Glutamatergic neuron (in vitro differentiated cells): Measurements from ENCODE around the gene SECTM1. TPM values are rescaled to one million over a fixed set of nuclear protein-coding genes. Genes with fewer than 3 reads are reported as not detected.

Experiments
- DNase-seq: peaks from one replicate; pipeline ENCODE4 v3.0.0; 2022
- H3K27ac Mint-ChIP-seq: one replicate; pipeline ENCODE4 v1.8.0; 2020; ENCODE audit warnings: mild to moderate bottlenecking, mixed read lengths, inconsistent platforms; ENCODE audit not compliant: unreplicated experiment
- H3K27me3 Mint-ChIP-seq: one replicate; pipeline ENCODE4 v1.8.0; 2020; ENCODE audit warnings: mild to moderate bottlenecking, moderate library complexity, mixed read lengths, inconsistent platforms; ENCODE audit not compliant: unreplicated experiment
- H3K36me3 Mint-ChIP-seq: one replicate; pipeline ENCODE4 v1.8.0; 2020; ENCODE audit warnings: mild to moderate bottlenecking, mixed read lengths, inconsistent platforms; ENCODE audit not compliant: unreplicated experiment
- H3K4me1 Mint-ChIP-seq: one replicate; pipeline ENCODE4 v1.8.0; 2020; ENCODE audit warnings: mild to moderate bottlenecking, low read depth, mixed read lengths, inconsistent platforms; ENCODE audit not compliant: unreplicated experiment
- H3K4me3 Mint-ChIP-seq: one replicate; pipeline ENCODE4 v1.8.0; 2020; ENCODE audit warnings: mild to moderate bottlenecking, mixed read lengths, inconsistent platforms; ENCODE audit not compliant: unreplicated experiment
- H3K9me3 Mint-ChIP-seq: one replicate; pipeline ENCODE4 v1.8.0; 2020; ENCODE audit warnings: mild to moderate bottlenecking, moderate library complexity, mixed read lengths, inconsistent platforms; ENCODE audit not compliant: unreplicated experiment
- CTCF ChIP-seq: fragments of 200-600 bp; sonication (generic); IDR thresholded peaks from one replicate; pipeline ENCODE4 v1.5.0; 2021; ENCODE audit not compliant: partially characterized antibody, unreplicated experiment
- total RNA-seq: library from RNA; stranded (reverse); fragmentation: NEBNext Ultra II Directional; extraction: Animal tissue kit (Norgen Biotek cat#: 25700); gene quantifications from one replicate; pipeline ENCODE4 v1.2.1, GENCODE V29; 2021; ENCODE audit not compliant: unreplicated experiment

The SECTM1 gene
- total RNA-seq, 1 donor from 2014 or later = 0.29 TPM

- Mint-ChIP-seq H3K9me3 (peaks cover 2% of the 10 kb centered on the region), H3K36me3 (no peaks in the 10 kb centered on the region), H3K4me1 (peaks cover 3% of the 10 kb centered on the region), H3K27ac (no peak within 1 kb of the TSS), H3K4me3 (no peak within 1 kb of the TSS), H3K27me3 (peaks cover 8% of the 10 kb centered on the region)
- DNase-seq = peak; percentile 31
- TF ChIP-seq CTCF = no peak
Measured at GRCh38 chr17:82317394-82318168, 16.0 kb downstream of the SECTM1 start, which contains the start of gene CD7. Gene CD7 (minus strand): TSS chr17:82317608. CDS start chr17:82317495, 113 bp downstream.

GRCh38 chr17:82316651-82317393 lies 16.7 kb downstream of the SECTM1 start:
- H3K27ac Mint-ChIP-seq = no peak overlapping the region
- H3K9me3 Mint-ChIP-seq = peaks cover 2% of the 10 kb centered on the region
- peaks cover 8% of the 10 kb centered on the region for H3K27me3 Mint-ChIP-seq
- H3K4me1 Mint-ChIP-seq = peaks cover 3% of the 10 kb centered on the region
- no peak for TF ChIP-seq CTCF
- no peak overlapping the region for H3K4me3 Mint-ChIP-seq
- no peaks in the 10 kb centered on the region for H3K36me3 Mint-ChIP-seq
- no peak for DNase-seq

GRCh38 chr17:82315703-82316358 lies 17.7 kb downstream of the SECTM1 start:
- no peak for TF ChIP-seq CTCF
- H3K27ac Mint-ChIP-seq = no peak overlapping the region
- H3K4me1 Mint-ChIP-seq = peaks cover 3% of the 10 kb centered on the region
- peaks cover 6% of the 10 kb centered on the region for H3K27me3 Mint-ChIP-seq
- no peaks in the 10 kb centered on the region for H3K9me3 Mint-ChIP-seq
- DNase-seq = peak; percentile 49
- H3K36me3 Mint-ChIP-seq = no peaks in the 10 kb centered on the region
- peak overlapping the region; percentile 19 for H3K4me3 Mint-ChIP-seq

GRCh38 chr17:82314727-82315605 lies 18.6 kb downstream of the SECTM1 start:
- Mint-ChIP-seq H3K27me3 (peaks cover 6% of the 10 kb centered on the region), H3K9me3 (no peaks in the 10 kb centered on the region), H3K27ac (no peak overlapping the region), H3K36me3 (no peaks in the 10 kb centered on the region), H3K4me3 (no peak overlapping the region), H3K4me1 (peaks cover 3% of the 10 kb centered on the region)
- no peak for DNase-seq
- no peak for TF ChIP-seq CTCF
